Measurements from ENCODE around the gene CDH19. TPM values are rescaled to one million over a fixed set of nuclear protein-coding genes. Genes with fewer than 3 reads are reported as not detected.

The CDH19 gene
- total RNA-seq, 1 donor from 2014 or later, result 13.0 TPM

DNA sequence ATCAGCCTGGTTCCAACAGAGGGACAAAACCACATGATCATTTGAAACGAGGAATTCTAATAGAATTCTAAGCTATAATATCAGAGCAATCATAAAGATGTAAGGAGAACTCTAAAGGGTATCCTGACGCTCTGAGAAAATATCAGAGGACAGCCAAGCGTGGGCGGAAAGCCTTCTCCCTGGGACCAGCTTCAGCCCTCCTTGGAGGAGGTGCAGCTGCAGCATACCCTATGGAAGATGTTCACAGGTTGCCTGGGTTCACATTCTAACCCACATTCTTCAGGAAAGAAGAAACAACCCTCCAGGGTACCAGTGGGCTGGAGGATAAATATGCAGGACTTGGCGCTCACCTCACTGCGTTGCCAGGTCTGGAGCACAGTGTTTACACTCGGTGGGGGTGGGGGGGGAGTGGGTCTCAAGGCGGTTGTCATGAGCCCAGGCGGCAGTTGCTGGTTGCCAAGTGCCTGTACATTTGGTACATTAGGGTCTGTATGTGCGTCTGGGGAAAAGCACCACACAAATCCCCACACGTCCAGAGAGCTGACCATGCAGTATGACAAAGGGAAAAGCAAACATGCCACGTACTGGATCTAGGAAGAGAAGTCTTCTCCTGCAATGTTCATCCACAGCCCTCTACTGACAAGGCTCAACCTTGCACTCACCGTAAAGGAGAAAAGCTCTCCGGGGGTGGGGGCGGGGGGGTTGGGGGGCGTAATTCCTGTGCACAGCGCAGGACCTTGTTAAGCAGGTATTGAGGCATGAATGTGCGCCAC lies 80.5 kb downstream of the CDH19 start:
- DNase-seq, result no peak
- no peak overlapping the region for H3K4me3 ChIP-seq
- H3K27me3 ChIP-seq (ENCODE audit: low read depth), result no peaks in the 10 kb centered on the region
- no peaks in the 10 kb centered on the region for H3K4me1 ChIP-seq
- intact Hi-C loops (cut with micrococcal nuclease), result no loop called here
- H3K27ac ChIP-seq (replicated peaks), result no peak overlapping the region
- TF ChIP-seq, protein P1, sequence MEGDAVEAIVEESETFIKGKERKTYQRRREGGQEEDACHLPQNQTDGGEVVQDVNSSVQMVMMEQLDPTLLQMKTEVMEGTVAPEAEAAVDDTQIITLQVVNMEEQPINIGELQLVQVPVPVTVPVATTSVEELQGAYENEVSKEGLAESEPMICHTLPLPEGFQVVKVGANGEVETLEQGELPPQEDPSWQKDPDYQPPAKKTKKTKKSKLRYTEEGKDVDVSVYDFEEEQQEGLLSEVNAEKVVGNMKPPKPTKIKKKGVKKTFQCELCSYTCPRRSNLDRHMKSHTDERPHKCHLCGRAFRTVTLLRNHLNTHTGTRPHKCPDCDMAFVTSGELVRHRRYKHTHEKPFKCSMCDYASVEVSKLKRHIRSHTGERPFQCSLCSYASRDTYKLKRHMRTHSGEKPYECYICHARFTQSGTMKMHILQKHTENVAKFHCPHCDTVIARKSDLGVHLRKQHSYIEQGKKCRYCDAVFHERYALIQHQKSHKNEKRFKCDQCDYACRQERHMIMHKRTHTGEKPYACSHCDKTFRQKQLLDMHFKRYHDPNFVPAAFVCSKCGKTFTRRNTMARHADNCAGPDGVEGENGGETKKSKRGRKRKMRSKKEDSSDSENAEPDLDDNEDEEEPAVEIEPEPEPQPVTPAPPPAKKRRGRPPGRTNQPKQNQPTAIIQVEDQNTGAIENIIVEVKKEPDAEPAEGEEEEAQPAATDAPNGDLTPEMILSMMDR (IDR thresholded peaks at IDR 0.05; ENCODE audit: borderline replicate concordance), result no peak
- H3K9me3 ChIP-seq (replicated peaks), result no peaks in the 10 kb centered on the region
- no peaks in the 10 kb centered on the region for H3K36me3 ChIP-seq

DNA sequence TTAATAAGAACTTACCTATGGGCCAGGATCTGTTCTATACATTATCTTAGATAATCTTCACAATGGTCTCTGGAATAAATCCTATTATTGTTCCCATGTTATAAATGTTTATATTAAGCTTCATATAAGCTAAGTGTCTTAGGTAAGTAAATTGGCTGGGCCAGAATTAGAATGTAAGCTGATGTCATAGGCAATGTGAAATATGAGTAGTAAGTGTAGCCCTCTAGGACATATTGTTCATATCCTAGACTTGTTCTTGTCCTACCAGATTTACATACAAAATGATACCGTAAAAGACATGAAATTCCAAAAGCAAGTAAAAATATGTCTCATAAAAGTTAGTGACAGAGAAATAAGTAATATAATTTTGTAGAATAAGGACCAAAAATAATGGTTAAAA lies 89.9 kb downstream of the CDH19 start:
- Histone ChIP-seq H3K27me3 (ENCODE audit: low read depth) (no peaks in the 10 kb centered on the region), H3K27ac (replicated peaks) (no peak overlapping the region), H3K9me3 (replicated peaks) (no peaks in the 10 kb centered on the region), H3K4me3 (no peak overlapping the region), H3K4me1 (no peaks in the 10 kb centered on the region), H3K36me3 (no peaks in the 10 kb centered on the region)
- no peak for DNase-seq
- TF ChIP-seq, protein P1 (IDR thresholded peaks at IDR 0.05; ENCODE audit: borderline replicate concordance), result no peak
- intact Hi-C loops (cut with micrococcal nuclease), result no loop called here

DNA sequence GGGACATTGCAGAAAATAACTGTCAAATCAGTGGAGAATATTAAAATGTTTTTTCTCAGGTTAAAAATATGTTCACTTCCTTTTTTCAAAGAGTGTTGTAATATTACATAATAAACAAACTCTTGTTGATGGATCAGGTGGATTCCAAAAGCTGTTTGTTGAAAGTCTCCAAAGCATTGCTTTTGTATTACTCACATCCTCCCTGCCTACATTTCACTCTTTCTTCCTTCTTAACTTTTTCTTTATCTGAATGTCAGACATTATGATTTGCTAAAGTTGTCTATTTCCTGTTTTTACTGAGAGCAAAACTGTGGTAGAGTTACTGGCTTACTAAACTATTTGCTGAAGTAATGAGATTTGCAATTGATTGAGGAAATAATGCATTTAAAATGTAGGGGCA lies 92.1 kb downstream of the CDH19 start:
- H3K27ac ChIP-seq (replicated peaks), result no peak overlapping the region
- no peak for DNase-seq
- intact Hi-C loops (cut with micrococcal nuclease), result no loop called here
- no peaks in the 10 kb centered on the region for H3K36me3 ChIP-seq
- no peaks in the 10 kb centered on the region for H3K27me3 ChIP-seq (ENCODE audit: low read depth)
- TF ChIP-seq, protein P1 (IDR thresholded peaks at IDR 0.05; ENCODE audit: borderline replicate concordance), result no peak
- H3K4me1 ChIP-seq, result no peaks in the 10 kb centered on the region
- no peaks in the 10 kb centered on the region for H3K9me3 ChIP-seq (replicated peaks)
- H3K4me3 ChIP-seq, result no peak overlapping the region

DNA sequence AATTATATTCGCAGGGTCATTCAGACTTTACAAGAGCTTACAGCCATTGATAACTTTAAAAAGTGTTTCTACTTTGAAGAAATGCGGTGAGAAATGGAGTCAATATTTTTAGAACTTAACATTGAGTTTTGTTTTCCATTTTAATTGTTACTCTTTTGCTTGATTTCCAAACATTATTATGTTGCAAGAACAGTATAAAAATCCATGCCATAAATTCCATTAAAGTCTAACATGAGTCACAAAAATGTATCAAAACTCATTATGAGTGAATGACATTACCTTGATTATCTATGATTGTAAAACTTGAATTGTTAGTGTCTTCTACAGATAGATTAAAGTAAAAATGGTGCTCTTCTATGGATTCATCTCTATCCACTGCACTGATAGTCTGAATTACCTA lies 92.6 kb downstream of the CDH19 start:
- intact Hi-C loops (cut with micrococcal nuclease), result no loop called here
- no peak for DNase-seq
- H3K27me3 ChIP-seq (ENCODE audit: low read depth), result no peaks in the 10 kb centered on the region
- no peaks in the 10 kb centered on the region for H3K4me1 ChIP-seq
- H3K27ac ChIP-seq (replicated peaks), result no peak overlapping the region
- TF ChIP-seq, protein P1 (IDR thresholded peaks at IDR 0.05; ENCODE audit: borderline replicate concordance), result no peak
- H3K9me3 ChIP-seq (replicated peaks), result no peaks in the 10 kb centered on the region
- no peak overlapping the region for H3K4me3 ChIP-seq
- no peaks in the 10 kb centered on the region for H3K36me3 ChIP-seq

- TF ChIP-seq, protein P1 (IDR thresholded peaks at IDR 0.05; ENCODE audit: borderline replicate concordance), result no peak
- H3K4me3 ChIP-seq, result no peak overlapping the region
- H3K27ac ChIP-seq (replicated peaks), result no peak overlapping the region
- no peaks in the 10 kb centered on the region for H3K9me3 ChIP-seq (replicated peaks)
- H3K4me1 ChIP-seq, result no peaks in the 10 kb centered on the region
- H3K36me3 ChIP-seq, result no peaks in the 10 kb centered on the region
- intact Hi-C loops (cut with micrococcal nuclease), result no loop called here
- no peaks in the 10 kb centered on the region for H3K27me3 ChIP-seq (ENCODE audit: low read depth)
- no peak for DNase-seq
These were observed 93.4 kb downstream of the CDH19 start for GRCh38 chr18:66510357-66511045.
